HEK293 (cell line): ENCODE measurements around the gene SPC25.
A peak's percentile ranks its signal among the peaks of the same experiment; 100 is the strongest.
"Not testable (repeated sequence)": the region's sequence is repeated elsewhere in the genome, so short reads cannot be mapped to it uniquely, and the experiment has no call there.

Experiments
- CTCF ChIA-PET: fragments of 350-600 bp; formaldehyde crosslinking; extraction: SDS; loops from one replicate; lab custom pipeline; 2021; ENCODE audit warnings: antibody characterized with exemption; lab: Yijun Ruan, JAX
- POLR2A ChIA-PET: fragments of 300-600 bp; formaldehyde crosslinking; extraction: SDS; loops from one replicate; lab custom pipeline; 2020; ENCODE audit warnings: antibody characterized with exemption, inconsistent platforms; lab: Yijun Ruan, JAX
- H3K27ac ChIP-seq: fragments of 200-500 bp; sonication (Bioruptor generic); 2 replicates; pipeline ENCODE4 v1.5.1; 2014; ENCODE audit warnings: low read depth, low read length, control low read depth, inconsistent platforms; ENCODE audit errors: extremely low read depth
- H3K36me3 ChIP-seq, 2 experiments: fragments of 200-500 bp in 1 of 2; sonication (Bioruptor generic) in 1 of 2; 1 replicate in 1 of 2; 2 replicates in 1 of 2; pipeline ENCODE4 v1.5.1; 2014 to 2017; ENCODE audit warnings: inconsistent platforms in 2 of 2, low read length in 2 of 2; ENCODE audit not compliant: control insufficient read depth in 2 of 2, insufficient read depth in 1 of 2
- H3K4me1 ChIP-seq: fragments of 200-500 bp; sonication (Bioruptor generic); 2 replicates; pipeline ENCODE4 v1.5.1; 2014; ENCODE audit warnings: mild to moderate bottlenecking, low read length, inconsistent platforms; ENCODE audit not compliant: control insufficient read depth, insufficient read depth
- H3K4me3 ChIP-seq: 2 replicates; pipeline ENCODE4 v1.5.1; 2011; ENCODE audit warnings: low read depth, mild to moderate bottlenecking, control low read depth, low read length, moderate library complexity
- H3K9me3 ChIP-seq: fragments of 200-500 bp; sonication (Bioruptor generic); 2 replicates; pipeline ENCODE4 v1.5.1; 2014; ENCODE audit warnings: low read depth, low read length, inconsistent platforms; ENCODE audit not compliant: control insufficient read depth, insufficient read depth
- HOXA7 ChIP-seq: sonication (generic); formaldehyde crosslinking; IDR thresholded peaks from 2 replicates; pipeline ENCODE4 v1.8.1; 2022; ENCODE audit warnings: missing genetic modification reagents, borderline replicate concordance
- HOXC10 ChIP-seq: sonication (generic); formaldehyde crosslinking; IDR thresholded peaks from 2 replicates; pipeline ENCODE4 v1.8.1; 2023; ENCODE audit warnings: mild to moderate bottlenecking, missing genetic modification reagents
- INSM2 ChIP-seq: fragments of 450-650 bp; formaldehyde crosslinking; IDR thresholded peaks from 2 replicates; pipeline ENCODE4 v1.5.1; 2016; ENCODE audit warnings: missing biosample characterization, missing genetic modification characterization
- KLF10 ChIP-seq: fragments of 450-650 bp; IDR thresholded peaks from 2 replicates; pipeline ENCODE4 v1.5.1; 2018; ENCODE audit warnings: missing biosample characterization, mild to moderate bottlenecking, missing genetic modification characterization
- SCRT2 ChIP-seq: fragments of 450-650 bp; formaldehyde crosslinking; IDR thresholded peaks from 2 replicates; pipeline ENCODE4 v1.5.1; 2016; ENCODE audit warnings: missing biosample characterization, missing genetic modification characterization
- SP2 ChIP-seq: fragments of 450-650 bp; formaldehyde crosslinking; IDR thresholded peaks from 2 replicates; pipeline ENCODE4 v1.5.1; 2016; ENCODE audit warnings: missing biosample characterization, missing genetic modification characterization
- YY2 ChIP-seq: fragments of 450-650 bp; formaldehyde crosslinking; IDR thresholded peaks from 2 replicates; pipeline ENCODE4 v1.5.1; 2016; ENCODE audit warnings: missing biosample characterization, missing genetic modification characterization
- ZBTB1 ChIP-seq: fragments of 450-650 bp; formaldehyde crosslinking; IDR thresholded peaks from 2 replicates; pipeline ENCODE4 v1.5.1; 2016; ENCODE audit warnings: missing biosample characterization, missing genetic modification characterization
- ZBTB26 ChIP-seq: fragments of 450-650 bp; formaldehyde crosslinking; optimal IDR thresholded peaks from 2 replicates; pipeline ENCODE3; 2016; ENCODE audit warnings: missing biosample characterization, mild to moderate bottlenecking, missing genetic modification characterization
- ZBTB7A ChIP-seq: fragments of 450-650 bp; formaldehyde crosslinking; IDR thresholded peaks from 2 replicates; pipeline ENCODE4 v1.5.1; 2016; ENCODE audit warnings: low read depth, missing biosample characterization, missing genetic modification characterization
- ZFP69B ChIP-seq: fragments of 450-650 bp; formaldehyde crosslinking; IDR thresholded peaks from 2 replicates; pipeline ENCODE4 v1.5.1; 2016; ENCODE audit warnings: missing biosample characterization, missing genetic modification characterization
- ZNF146 ChIP-seq: fragments of 450-650 bp; formaldehyde crosslinking; IDR thresholded peaks from 2 replicates; pipeline ENCODE4 v1.5.1; 2016; ENCODE audit warnings: missing biosample characterization, missing genetic modification characterization
- ZNF202 ChIP-seq: fragments of 450-650 bp; formaldehyde crosslinking; IDR thresholded peaks from 2 replicates; pipeline ENCODE4 v1.5.1; 2016; ENCODE audit warnings: missing biosample characterization, missing genetic modification characterization, borderline replicate concordance
- ZNF398 ChIP-seq: fragments of 450-650 bp; formaldehyde crosslinking; IDR thresholded peaks from 2 replicates; pipeline ENCODE4 v1.5.1; 2017; ENCODE audit warnings: missing biosample characterization, missing genetic modification characterization
- ZNF433 ChIP-seq: fragments of 450-650 bp; formaldehyde crosslinking; IDR thresholded peaks from 2 replicates; pipeline ENCODE4 v1.5.1; 2016; ENCODE audit warnings: missing biosample characterization, missing genetic modification characterization, low read depth
- ZNF473 ChIP-seq: fragments of 450-650 bp; formaldehyde crosslinking; IDR thresholded peaks from 2 replicates; pipeline ENCODE4 v1.5.1; 2017; ENCODE audit warnings: missing biosample characterization, missing genetic modification characterization
- ZNF488 ChIP-seq: fragments of 450-650 bp; formaldehyde crosslinking; IDR thresholded peaks from 2 replicates; pipeline ENCODE4 v1.5.1; 2016; ENCODE audit warnings: missing biosample characterization, missing genetic modification characterization
- ZNF623 ChIP-seq: fragments of 450-650 bp; formaldehyde crosslinking; IDR thresholded peaks from 2 replicates; pipeline ENCODE4 v1.5.1; 2016; ENCODE audit warnings: missing biosample characterization, missing genetic modification characterization
- ZNF629 ChIP-seq: fragments of 450-650 bp; formaldehyde crosslinking; IDR thresholded peaks from 2 replicates; pipeline ENCODE4 v1.5.1; 2017; ENCODE audit warnings: missing biosample characterization, missing genetic modification characterization
- ZNF747 ChIP-seq: fragments of 450-650 bp; formaldehyde crosslinking; IDR thresholded peaks from 2 replicates; pipeline ENCODE4 v1.5.1; 2016; ENCODE audit warnings: missing biosample characterization, missing genetic modification characterization
- ZSCAN4 ChIP-seq: fragments of 450-650 bp; formaldehyde crosslinking; IDR thresholded peaks from 2 replicates; pipeline ENCODE4 v1.5.1; 2017; ENCODE audit warnings: missing biosample characterization, missing genetic modification characterization

The SPC25 gene

GRCh38 chr2:168934826-168935225 is 44.6 kb upstream of the SPC25 start:
- CTCF ChIA-PET, result interaction anchor here (0.6 to 1.6 kb wide), 3 partner anchors 10 to 14 kb away, joined by 3 to 6 read pairs (median 3); no protein-coding TSS in a partner anchor
- TF ChIP-seq KLF10 (tag by site-specific recombination) (no peak), ZSCAN4 (tag by site-specific recombination) (no peak), ZNF623 (tag by site-specific recombination) (no peak), ZFP69B (tag by site-specific recombination) (no peak), ZBTB1 (tag by site-specific recombination) (no peak), ZNF488 (tag by site-specific recombination) (no peak)
- POLR2A ChIA-PET, result no interaction called here

GRCh38 chr2:168932174-168932573 is 41.9 kb upstream of the SPC25 start:
- POLR2A ChIA-PET, CTCF ChIA-PET: not testable (repeated sequence)
- peak; percentile 82 for TF ChIP-seq ZNF146 (tag by site-specific recombination)

More at GRCh38 chr2:168934826-168935225, 44.6 kb upstream of the SPC25 start:
- Histone ChIP-seq H3K4me1 (no peaks in the 10 kb centered on the region), H3K36me3 (no peaks in the 10 kb centered on the region), H3K9me3 (no peaks in the 10 kb centered on the region), H3K27ac (no peak overlapping the region), H3K4me3 (no peak overlapping the region)

GRCh38 chr2:168930242-168930641 is 40.0 kb upstream of the SPC25 start:
- H3K36me3 ChIP-seq, result no peaks in the 10 kb centered on the region
- CTCF ChIA-PET, result interaction anchor here (0.8 to 1.3 kb wide), 4 partner anchors 9 to 117 kb away, joined by 3 read pairs; no protein-coding TSS in a partner anchor
- H3K27ac ChIP-seq, result no peak overlapping the region
- no peak overlapping the region for H3K4me3 ChIP-seq
- no peaks in the 10 kb centered on the region for H3K9me3 ChIP-seq
- no peak for TF ChIP-seq ZFP69B (tag by site-specific recombination)
- no peak for TF ChIP-seq ZBTB26 (tag by site-specific recombination)
- TF ChIP-seq SCRT2 (tag by site-specific recombination), result no peak
- no peak for TF ChIP-seq ZBTB7A
- TF ChIP-seq ZNF623 (tag by site-specific recombination), result no peak
- no peak for TF ChIP-seq ZNF629
- TF ChIP-seq, all 188 proteins: peak for 0
- no peaks in the 10 kb centered on the region for H3K4me1 ChIP-seq
- POLR2A ChIA-PET, result no interaction called here

More at GRCh38 chr2:168932174-168932573, 41.9 kb upstream of the SPC25 start:
- not testable (repeated sequence) for H3K36me3 ChIP-seq, H3K4me1 ChIP-seq, H3K4me3 ChIP-seq, H3K9me3 ChIP-seq, H3K27ac ChIP-seq

- ChIA-PET CTCF (interaction anchor here (1.2 to 1.3 kb wide), 2 partner anchors 8 to 14 kb away, joined by 3 read pairs; no protein-coding TSS in a partner anchor), POLR2A (no interaction called here)
- Histone ChIP-seq H3K27ac (no peak overlapping the region), H3K4me3 (no peak overlapping the region), H3K9me3 (no peaks in the 10 kb centered on the region), H3K36me3 (no peaks in the 10 kb centered on the region), H3K4me1 (no peaks in the 10 kb centered on the region)
- no peak for TF ChIP-seq ZNF433 (tag by site-specific recombination)
- TF ChIP-seq INSM2 (tag by site-specific recombination), result no peak
- TF ChIP-seq ZNF398, result no peak
- no peak for TF ChIP-seq HOXA7
- no peak for TF ChIP-seq ZNF623 (tag by site-specific recombination)
- no peak for TF ChIP-seq ZNF747 (tag by site-specific recombination)
- TF ChIP-seq SP2 (tag by site-specific recombination), result no peak
- TF ChIP-seq HOXC10 (CRISPR knock-in tag), result no peak
- no peak for TF ChIP-seq ZNF202
- no peak for TF ChIP-seq ZNF473 (tag by site-specific recombination)
- no peak for TF ChIP-seq YY2 (tag by site-specific recombination)
Measured at GRCh38 chr2:168929031-168929430, 38.8 kb upstream of the SPC25 start.
